B cell (primary cell): ENCODE results near the gene CERS6. TPM values are rescaled to one million over a fixed set of nuclear protein-coding genes. Genes with fewer than 3 reads are reported as not detected.

Experiments used
- ATAC-seq: fragments of 200-7000 bp; cut with Tn5 transposase; one replicate; pipeline ENCODE4 v1.10.0; 2021; ENCODE audit warnings: low read depth, mild to moderate bottlenecking, moderate number of reproducible peaks, moderate library complexity
- CTCF ChIA-PET: fragments of 350-600 bp; sonication (Branson Sonifier 250); formaldehyde crosslinking; loops from one replicate; lab custom pipeline; 2021; ENCODE audit warnings: antibody characterized with exemption, inconsistent platforms; lab: Charles Lee
- POLR2A ChIA-PET: fragments of 350-600 bp; sonication (Branson Sonifier 250); formaldehyde crosslinking; loops from one replicate; lab custom pipeline; 2021; ENCODE audit warnings: antibody characterized with exemption; lab: Charles Lee
- DNase-seq: peaks from one replicate; pipeline ENCODE4 v3.0.0; 2013
- H2AFZ ChIP-seq: 2 replicates; pipeline ENCODE4 v1.6.1; 2012; ENCODE audit warnings: mild to moderate bottlenecking, low read depth, low read length; ENCODE audit not compliant: insufficient read depth, poor library complexity, severe bottlenecking
- H3K27ac ChIP-seq, 2 donors: 1 replicate in 1 of 2; 2 replicates in 1 of 2; pipeline ENCODE4 v1.5.1; 2012 to 2013; ENCODE audit warnings: low read length in 2 of 2, mild to moderate bottlenecking in 2 of 2, moderate library complexity in 1 of 2
- H3K27me3 ChIP-seq, 4 experiments: fragments of 200-600 bp in 1 of 4; sonication (generic) in 1 of 4; replicated peaks in 1 of 4; 1 replicate in 2 of 4; 2 replicates in 2 of 4; pipeline versions ENCODE4 v1.6.1 to v1.7.0; 2013 to 2016; ENCODE audit warnings: low read length in 3 of 4, mild to moderate bottlenecking in 2 of 4, mixed read lengths in 1 of 4, moderate library complexity in 1 of 4; ENCODE audit not compliant: insufficient read depth in 4 of 4, control insufficient read depth in 3 of 4; ENCODE audit errors: control extremely low read depth in 1 of 4
- H3K36me3 ChIP-seq, 2 experiments: replicated peaks in 1 of 2; 1 replicate in 1 of 2; 2 replicates in 1 of 2; pipeline versions ENCODE4 v1.6.1 to v1.7.1; 2013; ENCODE audit warnings: low read length in 1 of 2; ENCODE audit not compliant: insufficient read depth in 2 of 2, control insufficient read depth in 1 of 2; ENCODE audit errors: control extremely low read depth in 1 of 2, extremely low read depth in 1 of 2
- H3K4me1 ChIP-seq, 2 donors: fragments of 200-600 bp in 1 of 2; sonication (generic) in 1 of 2; 1 replicate in 1 of 2; 2 replicates in 1 of 2; pipeline versions ENCODE4 v1.5.1 to v1.6.1; 2013 to 2017; ENCODE audit warnings: low read length in 2 of 2; ENCODE audit not compliant: control insufficient read depth in 2 of 2, insufficient read depth in 2 of 2
- H3K4me2 ChIP-seq: replicated peaks from 2 replicates; pipeline ENCODE3; 2012; ENCODE audit warnings: mild to moderate bottlenecking, low read depth, low read length; ENCODE audit not compliant: poor library complexity, severe bottlenecking
- H3K4me3 ChIP-seq, 5 experiments: fragments of 200-600 bp in 1 of 5; sonication (generic) in 1 of 5; 1 replicate in 3 of 5; 2 replicates in 2 of 5; pipeline versions ENCODE4 v1.5.1 to v1.7.0; 2011 to 2016; ENCODE audit warnings: low read length in 4 of 5, mild to moderate bottlenecking in 4 of 5, low read depth in 2 of 5, control low read depth in 1 of 5, moderate library complexity in 1 of 5; ENCODE audit not compliant: insufficient read depth in 1 of 5; ENCODE audit errors: control extremely low read depth in 1 of 5, extremely low read depth in 1 of 5
- H3K79me2 ChIP-seq: fragments of 200-600 bp; sonication (generic); one replicate; pipeline ENCODE4 v1.6.0; 2016; ENCODE audit warnings: low read length; ENCODE audit not compliant: control insufficient read depth, insufficient read depth
- H3K9ac ChIP-seq: fragments of 200-600 bp; sonication (generic); 2 replicates; pipeline ENCODE4 v1.6.1; 2017; ENCODE audit warnings: mild to moderate bottlenecking, low read length, moderate library complexity
- H3K9me3 ChIP-seq, 3 donors: one replicate each; pipeline versions ENCODE4 v1.6.1 to v1.7.1; 2013; ENCODE audit warnings: low read length in 2 of 3; ENCODE audit not compliant: control insufficient read depth in 2 of 3, insufficient read depth in 1 of 3; ENCODE audit errors: control extremely low read depth in 1 of 3
- H4K20me1 ChIP-seq: 2 replicates; pipeline ENCODE4 v1.6.0; 2012; ENCODE audit warnings: mild to moderate bottlenecking, low read length; ENCODE audit not compliant: insufficient read depth, control insufficient read depth, poor library complexity, severe bottlenecking
- H3K27ac Mint-ChIP-seq: one replicate; pipeline ENCODE4 v1.8.0; 2021; ENCODE audit warnings: mixed read lengths
- H3K27me3 Mint-ChIP-seq: one replicate; pipeline ENCODE4 v1.8.0; 2021; ENCODE audit warnings: mixed read lengths
- H3K4me1 Mint-ChIP-seq: one replicate; pipeline ENCODE4 v1.8.0; 2021; ENCODE audit warnings: mixed read lengths
- H3K4me3 Mint-ChIP-seq: one replicate; pipeline ENCODE4 v1.8.0; 2021; ENCODE audit warnings: mixed read lengths
- H3K9me3 Mint-ChIP-seq: one replicate; pipeline ENCODE4 v1.8.0; 2022; ENCODE audit warnings: mixed read lengths; ENCODE audit not compliant: insufficient read depth
- EZH2 ChIP-seq: IDR thresholded peaks from 2 replicates; pipeline ENCODE4 v1.6.1; 2012; ENCODE audit warnings: borderline replicate concordance, low read depth, mild to moderate bottlenecking, moderate library complexity, low read length; ENCODE audit not compliant: insufficient read depth, poor library complexity, severe bottlenecking
- WGBS: methylation state at CpG from one replicate; pipeline ENCODE4 v1.1.5; 2013; ENCODE audit warnings: missing lambda C conversion rate; ENCODE audit not compliant: insufficient coverage; 5-methylcytosine and 5-hydroxymethylcytosine counted together
- intact Hi-C: fragments of 100-400 bp; cut with micrococcal nuclease; formaldehyde crosslinking; loops from one replicate; pipeline ENCODE4 v1.10.0; 2022
- polyA plus RNA-seq: library from polyadenylated mRNA; depleted of rRNA; stranded (reverse); fragments of >200 nt; gene quantifications from 2 replicates; pipeline ENCODE4 v1.2.3, GENCODE V29; 2012
- total RNA-seq, 2 donors: library from RNA; stranded (reverse); fragments of 120-200 nt in 1 of 2; gene quantifications; 1 replicate in 1 of 2; 2 replicates in 1 of 2; pipeline versions ENCODE4 v1.2.3 to v1.2.4, GENCODE V29; 2013 to 2022
- TF ChIP-seq, protein P1 (sequence below): fragments of 200-600 bp; IDR thresholded peaks from one replicate; pipeline ENCODE4 v1.8.0; 2022; ENCODE audit warnings: antibody characterized with exemption, mild to moderate bottlenecking

Gene CERS6
- total and polyA plus RNA-seq, 2 donors (not counting 1 experiment from before 2014, with no cell fraction given): 2.2 to 5.5 TPM

DNA sequence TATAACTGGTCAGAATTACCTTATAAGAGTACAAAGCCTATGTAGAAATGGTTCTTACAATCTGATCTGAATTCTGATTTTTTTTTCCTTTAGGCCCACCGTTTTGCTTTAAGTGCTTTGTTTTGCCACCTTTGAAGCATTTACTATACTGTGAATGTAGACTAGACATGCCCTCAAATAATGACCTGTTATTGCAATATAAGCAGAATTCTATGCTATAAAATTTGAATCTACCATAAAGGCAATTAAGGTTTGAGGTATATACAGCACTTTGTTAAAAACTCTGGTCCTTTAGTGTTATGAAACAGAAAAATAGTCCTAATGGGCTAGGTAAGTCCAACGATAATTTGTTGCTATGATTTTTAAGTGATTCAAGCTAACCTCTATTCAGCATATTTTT lies 259.8 kb downstream of the CERS6 start:
- peaks cover 14% of the 10 kb centered on the region for H3K4me1 Mint-ChIP-seq
- Histone ChIP-seq H3K4me3 (no peak overlapping the region), H3K9ac (no peak overlapping the region), H3K36me3 (peaks cover 0 to 3% of the 10 kb centered on the region in 2 experiments), H4K20me1 (no peaks in the 10 kb centered on the region), H3K9me3 (no peaks in the 10 kb centered on the region), H3K79me2 (no peaks in the 10 kb centered on the region), H3K27me3 (no peaks in the 10 kb centered on the region), H2AFZ (no peak overlapping the region), H3K4me2 (no peak overlapping the region), H3K27ac (no peak overlapping the region), H3K4me1 (peaks cover 11 to 15% of the 10 kb centered on the region in 2 donors)
- TF ChIP-seq, protein P1, sequence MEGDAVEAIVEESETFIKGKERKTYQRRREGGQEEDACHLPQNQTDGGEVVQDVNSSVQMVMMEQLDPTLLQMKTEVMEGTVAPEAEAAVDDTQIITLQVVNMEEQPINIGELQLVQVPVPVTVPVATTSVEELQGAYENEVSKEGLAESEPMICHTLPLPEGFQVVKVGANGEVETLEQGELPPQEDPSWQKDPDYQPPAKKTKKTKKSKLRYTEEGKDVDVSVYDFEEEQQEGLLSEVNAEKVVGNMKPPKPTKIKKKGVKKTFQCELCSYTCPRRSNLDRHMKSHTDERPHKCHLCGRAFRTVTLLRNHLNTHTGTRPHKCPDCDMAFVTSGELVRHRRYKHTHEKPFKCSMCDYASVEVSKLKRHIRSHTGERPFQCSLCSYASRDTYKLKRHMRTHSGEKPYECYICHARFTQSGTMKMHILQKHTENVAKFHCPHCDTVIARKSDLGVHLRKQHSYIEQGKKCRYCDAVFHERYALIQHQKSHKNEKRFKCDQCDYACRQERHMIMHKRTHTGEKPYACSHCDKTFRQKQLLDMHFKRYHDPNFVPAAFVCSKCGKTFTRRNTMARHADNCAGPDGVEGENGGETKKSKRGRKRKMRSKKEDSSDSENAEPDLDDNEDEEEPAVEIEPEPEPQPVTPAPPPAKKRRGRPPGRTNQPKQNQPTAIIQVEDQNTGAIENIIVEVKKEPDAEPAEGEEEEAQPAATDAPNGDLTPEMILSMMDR: no peak
- TF ChIP-seq EZH2: no peak
- CTCF ChIA-PET: interaction anchor here (1.1 kb wide), 1 partner anchor 10 kb away, joined by 3 read pairs; no protein-coding TSS in a partner anchor
- intact Hi-C loops: no loop called here
- WGBS: no CpG with 5 or more reads among the region's 2 CpGs
- POLR2A ChIA-PET: no interaction called here
- H3K27ac Mint-ChIP-seq: no peak overlapping the region
- no peak overlapping the region for H3K4me3 Mint-ChIP-seq
- H3K27me3 Mint-ChIP-seq: no peaks in the 10 kb centered on the region
- ATAC-seq (no peak), DNase-seq (no peak)
- no peaks in the 10 kb centered on the region for H3K9me3 Mint-ChIP-seq

DNA sequence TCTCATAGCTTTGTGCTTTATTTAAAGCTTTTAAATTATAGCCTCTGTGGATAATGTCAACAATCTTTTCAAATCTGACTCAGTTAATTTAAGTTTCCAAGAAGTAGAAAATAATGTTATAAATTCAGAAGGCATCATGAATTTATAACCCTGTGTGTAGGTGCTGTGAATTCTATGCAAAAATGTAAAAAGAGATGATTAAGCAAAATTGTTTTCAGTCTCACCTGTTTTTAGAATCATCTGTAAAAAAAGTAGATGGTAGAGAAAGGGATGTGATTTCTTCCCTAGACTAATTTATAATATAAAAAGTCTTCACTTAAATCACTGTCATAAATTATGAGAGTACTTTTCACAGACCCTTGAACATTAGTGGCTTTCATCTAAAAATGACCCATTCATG lies 260.8 kb downstream of the CERS6 start:
- TF ChIP-seq, protein P1: no peak
- TF ChIP-seq EZH2: no peak
- H3K9ac ChIP-seq: no peak overlapping the region
- Mint-ChIP-seq H3K27me3 (no peaks in the 10 kb centered on the region), H3K27ac (no peak overlapping the region), H3K4me1 (peaks cover 16% of the 10 kb centered on the region), H3K9me3 (no peaks in the 10 kb centered on the region), H3K4me3 (no peak overlapping the region)
- DNase-seq (no peak), ATAC-seq (no peak)
- H3K4me2 ChIP-seq: no peak overlapping the region
- intact Hi-C loops: no loop called here
- peaks cover 0 to 3% of the 10 kb centered on the region in 2 experiments for H3K36me3 ChIP-seq
- H3K27ac ChIP-seq: no peak overlapping the region
- H2AFZ ChIP-seq: no peak overlapping the region
- no peaks in the 10 kb centered on the region for H4K20me1 ChIP-seq
- CTCF ChIA-PET: no interaction called here
- no peaks in the 10 kb centered on the region for H3K79me2 ChIP-seq
- no peak overlapping the region for H3K4me3 ChIP-seq
- no peaks in the 10 kb centered on the region for H3K27me3 ChIP-seq
- no peaks in the 10 kb centered on the region for H3K9me3 ChIP-seq
- POLR2A ChIA-PET: no interaction called here
- peaks cover 12 to 14% of the 10 kb centered on the region in 2 donors for H3K4me1 ChIP-seq
